ENCODE data around the gene C4orf50. TPM values are rescaled to one million over a fixed set of nuclear protein-coding genes. Genes with fewer than 3 reads are reported as not detected.

The C4orf50 gene
- total RNA-seq, 3 donors from 2014 or later = 0.07 to 0.73 (median 0.09) TPM

DNA sequence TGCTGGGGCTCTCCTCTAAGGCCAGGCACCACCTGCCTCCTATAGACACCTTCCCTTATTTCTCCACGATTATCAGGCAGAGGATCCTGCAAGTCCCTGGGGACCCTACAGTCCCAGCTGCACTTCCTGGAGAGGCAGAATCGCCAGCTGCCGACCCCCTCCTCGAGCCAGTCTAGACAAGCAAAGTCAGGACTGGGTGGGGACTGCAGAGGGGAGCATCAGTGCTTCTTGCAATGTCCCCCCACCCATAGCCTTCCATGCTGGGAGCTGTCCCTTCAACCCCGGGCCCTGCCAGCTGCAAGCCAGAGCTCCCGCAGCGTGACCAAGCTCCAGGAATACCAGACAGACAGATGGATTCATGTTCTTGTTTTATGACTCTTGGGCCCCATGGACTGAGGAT, 124.0 kb downstream of the C4orf50 start:
- H3K36me3 ChIP-seq (ENCODE audit: low read depth) = no peaks in the 10 kb centered on the region
- H3K4me3 ChIP-seq = no peak overlapping the region
- H3K4me1 ChIP-seq (ENCODE audit: low read depth) = no peaks in the 10 kb centered on the region
- ATAC-seq = no peak
- H3K9me3 ChIP-seq = no peaks in the 10 kb centered on the region
- intact Hi-C loops (cut with DNase I, micrococcal nuclease) = no loop called here
- TF ChIP-seq, protein P1, sequence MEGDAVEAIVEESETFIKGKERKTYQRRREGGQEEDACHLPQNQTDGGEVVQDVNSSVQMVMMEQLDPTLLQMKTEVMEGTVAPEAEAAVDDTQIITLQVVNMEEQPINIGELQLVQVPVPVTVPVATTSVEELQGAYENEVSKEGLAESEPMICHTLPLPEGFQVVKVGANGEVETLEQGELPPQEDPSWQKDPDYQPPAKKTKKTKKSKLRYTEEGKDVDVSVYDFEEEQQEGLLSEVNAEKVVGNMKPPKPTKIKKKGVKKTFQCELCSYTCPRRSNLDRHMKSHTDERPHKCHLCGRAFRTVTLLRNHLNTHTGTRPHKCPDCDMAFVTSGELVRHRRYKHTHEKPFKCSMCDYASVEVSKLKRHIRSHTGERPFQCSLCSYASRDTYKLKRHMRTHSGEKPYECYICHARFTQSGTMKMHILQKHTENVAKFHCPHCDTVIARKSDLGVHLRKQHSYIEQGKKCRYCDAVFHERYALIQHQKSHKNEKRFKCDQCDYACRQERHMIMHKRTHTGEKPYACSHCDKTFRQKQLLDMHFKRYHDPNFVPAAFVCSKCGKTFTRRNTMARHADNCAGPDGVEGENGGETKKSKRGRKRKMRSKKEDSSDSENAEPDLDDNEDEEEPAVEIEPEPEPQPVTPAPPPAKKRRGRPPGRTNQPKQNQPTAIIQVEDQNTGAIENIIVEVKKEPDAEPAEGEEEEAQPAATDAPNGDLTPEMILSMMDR (IDR thresholded peaks at IDR 0.05) = no peak
- no peak for DNase-seq

DNA sequence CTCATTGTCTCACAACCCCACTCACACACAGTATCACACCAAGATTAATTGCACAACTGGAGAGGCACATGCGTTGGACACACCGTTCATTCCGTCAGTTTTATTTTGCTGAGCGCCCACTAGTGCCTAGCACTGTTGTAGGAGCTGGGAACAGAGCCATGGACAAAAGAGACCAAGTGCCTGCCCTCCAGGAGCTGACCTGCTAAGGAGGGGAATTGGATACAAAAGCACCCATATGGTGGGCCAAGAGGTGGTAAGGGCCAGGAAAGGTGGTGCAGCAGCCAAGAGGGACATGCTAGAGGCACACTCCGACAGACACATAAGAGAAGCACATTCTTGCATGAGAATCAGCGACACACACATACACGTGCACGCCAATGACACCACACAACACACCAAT, 124.6 kb downstream of the C4orf50 start:
- intact Hi-C loops (cut with DNase I, micrococcal nuclease) = no loop called here
- ATAC-seq (no peak), DNase-seq (no peak)
- H3K4me3 ChIP-seq = no peak overlapping the region
- H3K36me3 ChIP-seq (ENCODE audit: low read depth) = no peaks in the 10 kb centered on the region
- H3K4me1 ChIP-seq (ENCODE audit: low read depth) = no peaks in the 10 kb centered on the region
- TF ChIP-seq, protein P1 (IDR thresholded peaks at IDR 0.05) = no peak
- no peaks in the 10 kb centered on the region for H3K9me3 ChIP-seq

DNA sequence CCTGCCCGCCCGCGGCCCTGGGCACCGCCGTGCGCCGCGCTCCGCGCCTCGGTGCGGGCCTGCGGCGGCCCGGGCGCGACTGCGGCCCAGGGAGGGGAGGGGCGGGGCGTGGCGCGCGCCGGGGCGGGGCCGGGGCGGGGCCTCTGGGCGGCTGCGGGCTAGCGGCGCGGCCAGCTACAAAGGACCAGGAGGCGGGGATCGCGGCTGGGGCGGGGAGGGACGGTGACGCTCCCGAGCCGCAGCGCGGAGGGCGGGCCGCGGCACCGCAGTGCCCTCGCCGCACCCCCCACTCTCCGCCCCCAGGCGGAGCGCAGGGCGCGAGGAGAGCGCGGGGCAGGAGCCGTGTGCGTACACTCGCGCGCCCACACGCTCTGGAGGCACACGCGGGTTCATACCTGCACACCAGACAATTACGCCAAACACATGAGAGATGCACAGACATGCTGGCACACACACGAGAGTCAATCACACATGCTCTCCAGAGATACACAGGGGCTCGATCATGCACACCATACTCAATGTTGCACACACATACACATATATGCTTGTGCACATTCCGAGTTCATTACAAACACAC, 125.1 kb downstream of the C4orf50 start, which contains the start of gene CRMP1:
Gene CRMP1 (minus strand): TSS at position 83 of the 577 bp plus-strand sequence. CDS start 117 bp downstream, outside the sequence.
- H3K36me3 ChIP-seq (ENCODE audit: low read depth) = no peaks in the 10 kb centered on the region
- intact Hi-C loops (cut with DNase I, micrococcal nuclease) = no loop called here
- H3K4me1 ChIP-seq (ENCODE audit: low read depth) = peaks cover under 1% of the 10 kb centered on the region
- TF ChIP-seq, protein P1 (IDR thresholded peaks at IDR 0.05) = no peak
- DNase-seq (no peak), ATAC-seq (peak; percentile 31)
- no peaks in the 10 kb centered on the region for H3K9me3 ChIP-seq
- no peak within 1 kb of the TSS for H3K4me3 ChIP-seq

DNA sequence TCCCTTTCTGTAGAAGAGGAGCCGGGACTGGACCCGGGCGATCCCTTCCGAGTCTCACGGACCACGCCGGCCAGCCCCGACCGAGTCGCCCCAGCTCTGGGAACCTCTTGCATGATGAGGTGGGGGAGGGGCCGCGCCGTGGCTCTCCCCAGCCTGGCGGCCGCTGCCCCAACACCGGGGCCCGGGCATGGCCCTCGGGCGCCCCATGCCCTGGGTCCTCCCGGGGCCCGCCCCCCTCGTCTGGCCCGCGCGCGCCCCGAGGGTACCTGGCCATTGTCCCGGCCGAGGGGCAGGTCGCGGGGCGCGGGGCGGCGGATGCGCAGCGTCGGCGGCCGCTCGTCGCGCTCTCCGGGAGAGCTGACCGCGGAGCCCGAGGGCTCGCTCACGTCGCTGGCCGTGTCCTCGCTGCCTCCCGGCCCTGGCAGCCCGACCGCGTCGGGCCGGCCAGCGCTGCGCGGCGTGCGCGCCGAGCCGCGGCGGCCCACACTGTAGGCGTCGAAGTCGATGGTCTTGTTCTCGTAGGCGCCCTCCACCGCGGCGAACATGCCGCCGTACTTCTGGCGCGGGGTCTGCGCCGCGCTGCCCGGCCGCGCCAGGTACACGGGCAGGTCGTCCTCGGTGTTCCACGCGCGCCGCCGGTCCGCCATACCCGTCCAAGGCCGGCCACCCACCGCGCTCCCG, 125.8 kb downstream of the C4orf50 start:
- no peak for DNase-seq
- Histone ChIP-seq H3K4me3 (no peak overlapping the region), H3K36me3 (ENCODE audit: low read depth) (no peaks in the 10 kb centered on the region), H3K4me1 (ENCODE audit: low read depth) (peaks cover 6% of the 10 kb centered on the region), H3K9me3 (no peaks in the 10 kb centered on the region)
- no peak for ATAC-seq
- TF ChIP-seq, protein P1 (IDR thresholded peaks at IDR 0.05) = no peak
- intact Hi-C loops (cut with DNase I, micrococcal nuclease) = no loop called here

DNA sequence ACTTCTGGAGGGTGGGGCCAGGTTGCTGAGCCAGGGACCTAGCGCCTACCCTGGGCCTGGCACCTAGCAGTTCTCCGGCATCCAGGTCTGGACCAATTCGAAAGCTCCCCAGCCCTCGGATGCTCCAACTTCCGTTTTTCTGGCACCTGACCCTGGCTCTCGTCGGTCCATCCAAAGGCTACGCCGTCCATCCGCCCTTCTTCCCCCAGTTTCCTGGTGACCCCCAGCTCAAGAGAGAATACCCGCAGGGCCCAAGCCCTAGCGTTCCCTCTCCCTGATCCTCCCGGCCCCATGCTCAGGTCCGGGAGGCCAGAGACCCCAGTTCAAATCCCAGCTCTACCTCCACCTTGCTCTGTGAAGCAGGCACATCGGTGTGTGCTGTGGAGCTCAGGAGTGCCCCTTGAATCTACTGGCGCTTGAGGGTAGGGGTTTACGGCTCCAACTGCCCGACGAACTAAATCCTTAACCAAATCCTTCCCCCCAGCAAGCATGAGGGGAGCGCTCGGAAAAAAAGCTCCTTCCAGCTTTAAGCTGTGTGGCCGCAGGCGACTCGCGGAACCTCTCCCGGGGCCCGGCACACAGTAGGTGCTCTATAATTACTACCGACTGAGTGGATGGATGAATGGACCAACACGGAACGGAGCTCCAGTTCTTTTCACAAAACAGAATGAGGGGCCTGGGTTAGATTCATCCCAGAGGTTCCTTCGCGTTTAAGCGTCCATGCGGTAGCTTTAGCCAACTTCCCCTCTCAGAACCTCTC, 126.5 kb downstream of the C4orf50 start:
- H3K4me3 ChIP-seq = no peak overlapping the region
- TF ChIP-seq, protein P1 (IDR thresholded peaks at IDR 0.05) = no peak
- intact Hi-C loops (cut with DNase I, micrococcal nuclease) = no loop called here

More for the DNA sequence above, 126.5 kb downstream of the C4orf50 start:
- Histone ChIP-seq H3K36me3 (ENCODE audit: low read depth) (no peaks in the 10 kb centered on the region), H3K4me1 (ENCODE audit: low read depth) (peaks cover 11% of the 10 kb centered on the region), H3K9me3 (no peaks in the 10 kb centered on the region)
- DNase-seq = no peak
- ATAC-seq = no peak
